ENCODE measurements around the gene PRUNE1.

Gene PRUNE1

DNA sequence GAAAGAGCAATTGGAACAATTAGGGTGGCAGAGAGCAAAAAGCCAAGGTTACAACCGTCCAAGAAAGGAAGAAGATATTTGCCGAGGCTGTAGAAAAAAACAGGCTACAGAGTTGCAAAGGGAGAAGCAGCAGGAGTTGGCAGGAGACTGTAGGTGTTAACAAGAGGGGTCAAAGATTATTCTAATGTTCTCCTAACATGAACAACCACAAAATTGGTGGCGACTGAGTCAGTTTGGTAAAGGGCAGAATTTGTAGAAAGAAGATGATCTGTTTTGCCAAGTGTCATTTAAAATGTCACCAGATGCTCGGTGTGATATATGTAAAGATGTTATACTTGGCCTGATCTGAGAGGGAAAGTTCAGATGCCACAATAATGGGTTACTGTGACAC is 401 bp upstream of the PRUNE1 start:
- DNase-seq = no peak
- ATAC-seq = no peak

DNA sequence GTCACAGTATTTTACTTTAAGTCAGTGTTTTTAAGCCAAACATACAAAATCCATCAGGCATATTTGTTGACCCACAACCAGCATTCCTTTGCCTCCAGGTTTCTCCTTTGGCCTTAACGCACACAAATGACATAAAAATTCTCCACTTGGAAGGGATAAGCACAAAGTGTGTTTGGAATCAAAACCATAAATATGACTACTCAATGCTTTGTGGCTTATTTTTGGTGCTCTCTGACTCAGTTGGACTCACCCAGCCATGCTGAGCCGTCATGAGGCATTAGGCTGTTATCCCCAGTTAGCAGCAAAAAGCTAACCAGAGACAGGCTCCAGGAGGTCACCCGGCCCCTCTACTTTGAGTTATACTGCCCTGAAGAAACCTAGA is 948 bp downstream of the PRUNE1 start:
- no peak for ATAC-seq

DNA sequence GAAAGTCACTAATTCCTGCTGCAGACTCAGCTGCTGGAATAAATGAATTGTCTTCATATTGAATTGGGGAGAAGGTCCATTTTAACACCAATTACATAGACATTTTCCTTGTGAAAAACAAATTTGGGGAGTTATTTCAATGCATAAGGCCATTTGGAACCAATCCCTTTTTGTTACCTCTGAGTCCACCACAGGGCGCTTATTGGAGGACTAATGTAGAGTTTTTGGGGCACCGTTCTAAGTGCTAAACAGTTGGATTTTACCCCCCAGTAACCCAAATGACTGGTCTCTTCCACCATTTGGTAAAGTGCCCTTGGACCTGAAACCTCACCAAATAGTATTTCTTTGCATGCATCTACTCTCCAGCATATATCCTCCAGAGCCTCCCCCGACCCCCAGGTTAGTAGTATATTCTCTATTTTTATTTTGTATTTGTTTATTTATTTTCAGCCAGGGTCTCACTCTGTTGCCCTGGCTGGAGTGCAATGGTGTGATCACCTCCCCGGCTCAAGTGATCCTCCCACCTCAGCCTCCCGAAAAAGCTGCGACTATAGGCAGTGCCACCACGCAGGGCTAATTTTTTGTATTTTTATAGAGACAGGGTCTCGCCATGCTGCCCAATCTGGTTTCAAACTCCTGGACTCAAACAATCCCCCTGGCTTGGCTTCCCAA is 1.6 kb downstream of the PRUNE1 start:
- ATAC-seq (no peak), DNase-seq (no peak)

More for the DNA sequence above, 948 bp downstream of the PRUNE1 start:
- no peak for DNase-seq

DNA sequence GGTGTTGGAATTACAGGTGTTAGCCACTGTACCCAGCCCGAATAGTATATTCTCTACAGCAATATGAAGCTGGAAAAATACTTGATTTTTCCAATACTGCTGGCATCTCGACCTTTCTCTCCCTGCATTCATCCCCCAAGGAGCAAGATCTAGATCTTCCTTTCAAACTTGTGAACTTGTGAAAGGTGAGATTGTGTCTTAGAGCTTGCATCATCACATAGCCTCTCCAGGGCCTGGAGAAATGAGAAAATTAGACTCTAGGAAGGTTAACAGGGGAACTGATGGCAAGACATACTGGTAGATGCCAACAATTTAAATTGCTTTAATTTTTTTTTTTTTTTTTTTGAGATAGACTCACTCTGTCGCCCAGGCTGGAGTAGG is 2.1 kb downstream of the PRUNE1 start:
- ATAC-seq (no peak), DNase-seq (no peak)

DNA sequence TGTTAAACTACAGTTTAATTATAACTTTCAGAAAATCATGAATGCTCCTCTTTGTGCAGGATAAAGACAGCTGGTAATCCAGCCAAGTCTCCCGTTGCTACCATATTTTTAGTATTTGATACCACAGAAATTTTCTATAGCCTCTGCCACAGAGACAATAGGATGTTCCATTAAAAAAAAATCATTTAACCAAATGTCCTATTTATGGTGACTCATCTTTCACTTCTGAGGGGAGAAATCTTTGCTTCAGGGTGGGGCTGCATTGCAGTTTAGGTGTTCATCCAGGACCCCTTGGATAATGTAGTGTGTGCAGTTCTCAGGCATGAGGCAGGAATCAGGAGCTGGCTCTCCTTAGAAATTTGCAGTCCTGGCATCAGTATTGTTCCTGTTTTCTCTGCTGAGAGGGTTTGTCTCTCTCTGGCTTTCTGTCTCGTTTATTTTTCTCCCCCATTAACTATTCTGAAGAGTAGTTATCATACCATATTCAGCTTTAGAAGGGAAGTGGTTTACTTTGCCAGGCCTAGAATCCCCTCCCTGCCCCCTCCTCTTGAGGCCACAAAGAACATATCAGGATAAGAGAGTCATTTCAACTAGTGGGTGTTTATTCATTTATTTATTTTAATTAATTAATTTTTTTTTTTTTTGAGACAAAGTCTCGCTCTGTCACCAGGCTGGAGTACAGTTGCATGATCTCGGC is 3.1 kb downstream of the PRUNE1 start:
- ATAC-seq = no peak
- no peak for DNase-seq

DNA sequence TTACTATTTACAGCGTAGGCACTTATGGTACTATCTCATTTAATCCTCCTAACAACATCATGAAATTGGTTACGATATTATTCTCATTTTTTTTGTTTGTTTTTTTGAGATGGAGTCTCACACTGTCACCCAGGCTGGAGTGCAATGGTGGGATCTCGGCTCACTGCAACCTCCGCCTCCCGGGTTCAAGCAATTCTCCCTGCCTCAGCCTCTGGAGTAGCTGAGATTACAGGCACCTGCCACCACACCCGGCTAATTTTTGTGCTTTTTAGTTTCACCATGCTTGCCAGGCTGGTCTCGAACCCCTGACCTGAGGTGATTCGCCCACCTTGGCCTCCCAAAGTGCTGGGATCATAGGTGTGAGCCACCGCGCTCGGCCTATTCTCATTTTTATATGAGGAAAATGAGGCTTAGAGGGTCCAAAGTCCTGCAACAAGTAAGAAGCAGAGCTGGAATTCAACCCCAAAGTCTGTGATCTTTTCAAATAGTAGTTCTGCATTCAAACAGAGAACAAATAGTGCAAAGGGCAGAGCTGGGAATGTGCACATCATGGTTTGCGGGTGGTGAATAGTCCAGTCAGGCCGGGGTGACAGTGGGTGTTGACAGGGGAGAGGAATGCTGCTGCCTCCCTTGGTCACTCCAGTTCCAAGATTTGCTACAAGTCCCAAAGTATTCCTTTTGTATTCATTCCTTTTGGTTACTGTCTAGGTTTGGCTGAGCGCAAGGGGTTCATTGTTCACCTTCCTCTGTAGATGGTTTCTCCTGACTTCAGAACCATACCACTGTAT is 4.6 kb downstream of the PRUNE1 start:
- ATAC-seq (no peak), DNase-seq (no peak)

DNA sequence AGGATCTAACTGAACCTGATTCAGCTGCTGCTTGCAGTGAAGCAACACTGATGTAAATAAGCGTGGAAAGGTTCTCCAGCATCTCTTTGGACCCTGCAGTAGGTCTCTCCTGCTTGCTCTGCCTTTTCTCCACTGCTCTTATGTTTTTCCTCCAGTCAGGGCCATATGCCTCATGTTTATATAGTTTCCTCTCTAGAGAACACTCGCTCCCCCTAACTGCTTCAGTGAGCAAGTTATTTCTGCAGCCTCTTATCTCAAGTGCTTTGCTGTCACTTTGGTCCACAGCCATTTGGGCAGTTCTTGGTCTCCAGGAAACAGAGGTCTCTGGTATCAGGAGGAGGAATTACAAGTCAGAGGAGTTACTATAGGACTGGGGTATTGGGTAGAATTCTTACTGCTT is 5.3 kb downstream of the PRUNE1 start:
- ATAC-seq (no peak), DNase-seq (no peak)

DNA sequence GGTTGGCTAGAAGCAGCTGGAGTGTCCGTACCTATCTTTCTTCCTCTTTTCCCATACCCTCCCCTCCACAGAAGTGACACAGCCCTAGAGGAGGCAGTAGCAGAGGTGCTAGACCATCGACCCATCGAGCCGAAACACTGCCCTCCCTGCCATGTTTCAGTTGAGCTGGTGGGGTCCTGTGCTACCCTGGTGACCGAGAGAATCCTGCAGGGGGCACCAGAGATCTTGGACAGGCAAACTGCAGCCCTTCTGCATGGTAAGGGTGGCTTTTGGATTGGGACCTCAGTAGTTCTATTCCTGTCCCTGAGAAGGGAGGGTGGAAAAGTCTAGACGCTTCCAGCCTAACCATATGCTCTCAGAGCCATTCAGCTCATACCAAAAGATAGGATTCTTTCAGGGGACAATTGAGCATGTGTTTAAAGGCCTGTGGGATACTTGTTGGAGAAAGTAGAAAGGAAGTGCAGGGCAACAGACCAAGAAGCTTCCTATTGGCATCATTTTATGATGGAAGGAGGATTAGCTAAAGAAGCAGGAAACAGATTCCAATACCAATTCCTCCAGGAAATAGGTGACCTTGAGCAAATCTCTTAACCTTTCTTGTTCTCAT is 16.4 kb downstream of the PRUNE1 start:
- DNase-seq = peak; percentile 90
- ATAC-seq = peak; percentile 98

DNA sequence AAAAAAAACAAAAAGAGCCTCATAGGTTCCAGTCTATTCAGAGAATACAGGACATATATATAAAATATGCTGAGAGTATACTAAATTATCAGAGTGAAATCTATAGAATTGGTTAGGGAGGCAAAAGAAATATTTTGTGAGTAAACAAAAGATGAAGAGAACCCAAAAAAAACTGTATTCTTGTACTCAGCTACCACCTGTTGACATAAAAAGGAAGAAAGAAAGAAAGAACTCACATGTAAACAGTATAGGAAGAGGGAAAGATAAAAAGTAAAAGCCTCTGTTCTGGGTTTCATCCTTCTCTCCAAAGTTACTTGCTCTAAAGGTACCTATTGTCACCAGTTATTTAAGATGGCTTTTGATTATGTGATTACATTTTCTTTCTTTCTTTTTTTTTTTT is 18.2 kb downstream of the PRUNE1 start:
- ATAC-seq (no peak), DNase-seq (no peak)

DNA sequence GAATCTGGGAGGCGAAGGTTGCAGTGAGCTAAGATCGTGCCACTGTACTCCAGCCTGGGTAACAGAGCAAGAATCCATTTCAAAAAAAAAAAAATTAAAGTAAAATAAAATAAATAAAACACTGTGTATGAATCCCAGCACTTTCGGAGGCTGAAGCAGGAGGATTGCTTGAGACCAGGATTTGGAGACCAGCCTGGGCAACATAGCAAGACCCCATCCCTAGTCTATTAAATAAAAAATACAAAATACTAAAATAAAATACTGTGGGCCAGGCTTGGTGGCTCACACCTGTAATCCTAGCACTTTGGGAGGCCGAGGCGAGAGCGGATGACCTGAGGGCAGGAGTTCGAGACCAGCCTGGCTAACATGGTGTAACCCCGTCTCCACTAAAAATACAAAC is 23.9 kb downstream of the PRUNE1 start:
- DNase-seq (no peak), ATAC-seq (no peak)

DNA sequence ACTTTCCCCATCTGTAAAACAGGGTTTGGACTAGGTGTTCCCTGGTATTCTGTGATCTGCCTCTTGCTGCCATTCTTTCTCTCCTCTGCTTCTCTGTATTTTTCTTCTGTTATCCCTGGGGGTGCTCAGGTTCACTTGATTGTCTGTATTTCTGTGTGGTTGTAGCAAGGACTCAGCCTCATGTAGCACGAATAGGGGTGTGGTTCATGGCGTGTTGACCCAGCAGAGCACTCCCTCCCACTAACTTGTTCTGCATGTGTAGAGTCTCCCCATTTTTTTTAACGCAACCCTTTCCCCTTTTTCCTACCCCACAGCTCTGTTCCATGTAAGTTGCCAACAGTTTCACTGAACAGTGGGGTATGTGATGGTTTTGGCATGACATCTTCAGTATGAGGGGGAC is 26.9 kb downstream of the PRUNE1 start:
- DNase-seq = no peak
- ATAC-seq = no peak

DNA sequence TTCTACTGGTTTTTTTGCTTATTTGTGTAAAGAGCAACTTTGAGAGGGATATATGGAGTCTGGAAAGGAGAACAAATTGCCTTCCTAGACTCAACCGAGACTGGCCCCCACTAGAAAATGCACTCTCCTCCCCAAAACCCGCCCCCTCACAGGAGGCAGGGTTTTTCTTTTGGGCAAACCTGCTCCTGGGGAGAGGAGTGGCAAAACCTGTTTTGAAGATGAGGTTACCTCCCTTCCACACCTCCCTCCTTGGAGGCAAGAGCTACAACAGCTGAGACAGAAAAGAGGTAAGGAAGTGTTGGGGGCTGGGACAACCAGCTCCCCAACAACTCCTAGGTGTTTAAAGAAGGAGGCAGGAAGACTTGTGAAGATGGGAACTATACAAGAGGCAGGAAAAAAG is 28.1 kb downstream of the PRUNE1 start, which contains the start of gene BNIPL:
Gene BNIPL (plus strand): TSS at position 231 of the 400 bp plus-strand sequence. CDS start 140 bp downstream, at position 371.
- no peak for DNase-seq

DNA sequence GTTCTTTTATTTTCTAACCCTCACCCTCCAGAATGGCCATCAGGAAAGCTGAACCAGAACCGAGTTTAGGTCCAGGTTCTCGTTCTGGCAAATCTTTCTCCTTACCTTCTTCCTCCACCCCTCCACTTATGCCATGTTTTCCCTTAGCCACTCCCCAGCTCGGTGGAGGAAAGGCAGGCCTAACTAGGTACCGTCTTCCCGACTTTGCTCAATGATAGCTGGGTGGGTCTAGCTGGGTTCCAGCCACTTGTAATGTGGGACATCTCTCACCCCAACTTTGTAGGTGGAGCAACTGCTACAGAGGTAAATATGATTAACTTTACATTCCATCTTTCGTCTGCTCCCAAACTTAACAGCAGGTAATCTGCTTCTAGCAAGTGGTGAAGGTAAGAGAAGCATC is 28.8 kb downstream of the PRUNE1 start:
- DNase-seq = no peak
- ATAC-seq = no peak

More for the DNA sequence above, 28.1 kb downstream of the PRUNE1 start, which contains the start of gene BNIPL:
- ATAC-seq = no peak

DNA sequence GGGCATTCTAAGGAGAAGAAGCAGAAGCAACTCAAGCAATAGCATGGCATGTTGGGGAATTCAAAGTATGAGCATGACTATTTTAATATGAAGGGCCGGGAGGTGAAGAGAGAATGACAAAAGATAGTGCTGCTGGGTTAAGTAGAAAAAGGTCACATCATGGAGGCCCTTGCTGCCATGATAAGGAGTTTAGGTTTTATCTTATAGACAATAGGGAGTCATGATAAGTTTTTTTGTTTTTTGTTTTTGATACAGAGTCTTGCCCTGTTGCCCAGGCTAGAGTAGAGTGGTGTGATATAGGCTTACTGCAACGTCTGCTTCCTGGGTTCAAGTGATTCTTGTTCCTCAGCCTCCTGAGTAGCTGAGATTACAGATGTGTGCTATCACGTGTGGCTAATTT is 31.3 kb downstream of the PRUNE1 start:
- ATAC-seq = no peak
- no peak for DNase-seq

DNA sequence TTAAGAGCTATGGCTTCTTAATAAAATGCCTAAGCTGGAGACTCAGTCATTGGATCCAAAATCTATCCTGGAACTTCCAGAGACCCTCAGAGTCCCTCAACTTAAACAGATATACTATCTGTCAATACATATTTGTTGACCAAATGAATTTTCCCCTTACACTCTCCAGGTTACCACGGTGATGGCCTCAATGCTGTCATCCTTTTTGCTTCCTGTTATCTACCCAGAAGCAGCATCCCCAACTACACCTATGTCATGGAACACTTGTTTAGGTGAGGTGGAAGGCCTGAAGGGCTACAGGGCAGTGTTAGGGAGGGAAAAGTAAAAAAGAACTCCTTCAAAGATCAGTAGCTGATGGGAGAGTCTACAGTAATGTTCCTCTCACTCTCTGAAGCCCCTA is 34.9 kb downstream of the PRUNE1 start:
- DNase-seq (no peak), ATAC-seq (no peak)

DNA sequence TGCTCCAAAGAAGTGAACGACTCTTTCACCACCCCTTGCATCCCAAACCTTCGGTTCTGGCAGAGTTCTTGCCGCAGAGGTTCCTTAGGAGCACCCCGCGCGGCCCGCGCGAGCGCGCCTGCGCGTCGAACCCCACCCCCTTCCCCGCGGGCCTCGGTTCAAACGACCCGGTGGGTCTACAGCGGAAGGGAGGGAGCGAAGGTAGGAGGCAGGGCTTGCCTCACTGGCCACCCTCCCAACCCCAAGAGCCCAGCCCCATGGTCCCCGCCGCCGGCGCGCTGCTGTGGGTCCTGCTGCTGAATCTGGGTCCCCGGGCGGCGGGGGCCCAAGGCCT is 39.3 kb downstream of the PRUNE1 start, which contains the start of gene C1orf56:
Gene C1orf56 (plus strand): TSS at position 161 of the 334 bp plus-strand sequence. CDS start 97 bp downstream, at position 258.
- peak; percentile 74 for ATAC-seq
- DNase-seq = peak; percentile 76

DNA sequence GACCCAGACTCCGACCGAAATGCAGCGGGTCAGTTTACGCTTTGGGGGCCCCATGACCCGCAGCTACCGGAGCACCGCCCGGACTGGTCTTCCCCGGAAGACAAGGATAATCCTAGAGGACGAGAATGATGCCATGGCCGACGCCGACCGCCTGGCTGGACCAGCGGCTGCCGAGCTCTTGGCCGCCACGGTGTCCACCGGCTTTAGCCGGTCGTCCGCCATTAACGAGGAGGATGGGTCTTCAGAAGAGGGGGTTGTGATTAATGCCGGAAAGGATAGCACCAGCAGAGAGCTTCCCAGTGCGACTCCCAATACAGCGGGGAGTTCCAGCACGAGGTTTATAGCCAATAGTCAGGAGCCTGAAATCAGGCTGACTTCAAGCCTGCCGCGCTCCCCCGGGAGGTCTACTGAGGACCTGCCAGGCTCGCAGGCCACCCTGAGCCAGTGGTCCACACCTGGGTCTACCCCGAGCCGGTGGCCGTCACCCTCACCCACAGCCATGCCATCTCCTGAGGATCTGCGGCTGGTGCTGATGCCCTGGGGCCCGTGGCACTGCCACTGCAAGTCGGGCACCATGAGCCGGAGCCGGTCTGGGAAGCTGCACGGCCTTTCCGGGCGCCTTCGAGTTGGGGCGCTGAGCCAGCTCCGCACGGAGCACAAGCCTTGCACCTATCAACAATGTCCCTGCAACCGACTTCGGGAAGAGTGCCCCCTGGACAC is 39.8 kb downstream of the PRUNE1 start:
- DNase-seq (peak; percentile 67), ATAC-seq (peak; percentile 85)

DNA sequence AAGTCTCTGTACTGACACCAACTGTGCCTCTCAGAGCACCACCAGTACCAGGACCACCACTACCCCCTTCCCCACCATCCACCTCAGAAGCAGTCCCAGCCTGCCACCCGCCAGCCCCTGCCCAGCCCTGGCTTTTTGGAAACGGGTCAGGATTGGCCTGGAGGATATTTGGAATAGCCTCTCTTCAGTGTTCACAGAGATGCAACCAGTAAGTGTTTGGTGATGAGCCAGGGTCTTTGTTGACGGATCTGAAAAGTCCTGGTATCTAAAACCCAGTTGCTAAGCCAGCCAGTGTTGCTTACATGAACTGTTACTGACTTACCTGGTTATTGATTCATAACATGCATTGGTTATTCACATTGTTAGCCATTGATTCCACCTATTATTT is 40.4 kb downstream of the PRUNE1 start:
- DNase-seq (no peak), ATAC-seq (no peak)

DNA sequence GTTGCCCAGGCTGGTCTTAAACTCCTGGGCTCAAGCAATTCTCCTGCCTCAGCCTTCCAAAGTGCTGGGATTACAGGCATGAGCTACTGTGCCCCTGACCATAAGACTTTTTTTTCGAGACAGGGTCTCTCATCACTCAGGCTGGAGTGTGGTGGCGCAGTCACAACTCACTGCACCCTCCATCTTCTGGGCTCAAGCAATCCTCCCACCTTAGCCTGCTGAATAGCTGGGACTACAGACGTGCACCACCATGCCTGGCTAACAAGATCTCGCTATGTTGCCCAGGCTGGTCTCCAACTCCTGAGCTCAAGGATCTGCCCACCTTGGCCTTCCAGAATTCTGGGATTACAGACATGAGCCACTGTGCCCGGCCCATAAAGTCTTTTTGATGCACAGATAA is 41.2 kb downstream of the PRUNE1 start:
- DNase-seq = no peak
- no peak for ATAC-seq

DNA sequence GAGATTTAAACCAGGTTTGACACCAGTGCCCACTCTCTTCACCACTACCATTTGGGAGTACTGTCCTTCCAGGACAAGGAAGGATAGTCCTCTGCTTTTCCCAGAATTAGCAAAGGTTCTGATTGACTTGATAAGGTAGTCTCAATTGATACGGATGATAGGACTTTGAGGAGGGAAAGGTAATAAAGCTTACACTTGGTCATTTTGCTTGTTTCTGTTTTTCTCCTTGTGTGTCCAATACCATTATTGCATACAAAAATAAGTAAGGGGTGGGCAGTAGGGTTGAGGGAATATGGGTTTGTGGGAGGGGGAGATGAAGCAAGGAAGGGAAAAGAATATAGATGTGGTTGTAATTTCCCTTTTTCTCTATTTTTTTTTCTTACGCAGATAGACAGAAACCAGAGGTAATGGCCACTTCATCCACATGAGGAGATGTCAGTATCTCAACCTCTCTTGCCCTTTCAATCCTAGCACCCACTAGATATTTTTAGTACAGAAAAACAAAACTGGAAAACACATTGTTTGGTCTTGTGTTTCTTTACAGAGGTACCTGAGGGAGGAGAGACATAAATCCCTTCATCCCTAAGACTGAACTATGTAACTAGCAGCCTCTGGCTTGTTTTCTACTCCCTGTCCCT is 41.9 kb downstream of the PRUNE1 start:
- DNase-seq = no peak
- no peak for ATAC-seq

DNA sequence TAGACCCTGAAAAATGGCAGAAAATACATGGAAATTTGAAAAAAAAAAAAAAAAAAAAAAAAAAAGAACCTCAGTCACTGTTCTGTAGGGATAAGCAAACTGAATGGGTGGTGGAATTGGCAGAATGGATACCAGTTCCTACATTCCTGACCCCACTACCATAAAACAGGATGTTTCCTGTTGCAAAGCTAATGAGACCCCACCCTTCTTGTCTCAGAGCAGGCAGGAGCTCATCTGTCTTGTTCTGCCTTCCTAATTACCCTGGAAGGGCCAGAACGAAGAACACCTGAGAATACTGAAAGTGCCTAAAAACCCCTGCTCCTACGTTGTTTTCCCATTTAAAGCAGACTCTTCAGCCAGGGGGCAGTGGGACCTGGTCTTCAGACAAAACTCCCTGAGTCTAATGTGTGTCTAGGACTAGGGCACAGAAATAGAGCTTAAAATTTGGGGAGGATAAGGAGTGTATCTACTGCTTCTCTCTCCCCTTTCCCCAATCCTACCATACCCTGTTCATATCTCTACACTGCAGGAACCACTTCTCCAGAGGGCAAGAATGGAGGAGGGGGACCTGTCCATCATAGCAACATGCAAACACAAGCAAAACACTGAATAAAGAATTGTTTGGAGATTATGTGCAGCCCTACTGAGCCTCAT is 43.2 kb downstream of the PRUNE1 start:
- no peak for ATAC-seq
- no peak for DNase-seq
